Natural killer cell (primary cell): Measurements from ENCODE around the gene CCND3. TPM values are rescaled to one million over a fixed set of nuclear protein-coding genes. Genes with fewer than 3 reads are reported as not detected.

Source experiments
- ATAC-seq, 3 donors: fragments of 150-1000 bp in 2 of 3; fragments of 200-7000 bp in 1 of 3; cut with Tn5 transposase; 1 replicate in 1 of 3; 2 replicates in 2 of 3; pipeline ENCODE4 v1.10.0; 2021; ENCODE audit warnings: mild to moderate bottlenecking in 2 of 3, moderate library complexity in 2 of 3
- DNase-seq, 2 donors: peaks; one replicate each; pipeline versions ENCODE4 v3.0.0 to v3.0.0-alpha.2; 2013 to 2021; ENCODE audit warnings: mixed read lengths in 1 of 2
- H3K27ac ChIP-seq: one replicate; pipeline ENCODE4 v1.5.1; 2013; ENCODE audit warnings: mild to moderate bottlenecking, low read length
- H3K27me3 ChIP-seq: one replicate; pipeline ENCODE4 v1.6.1; 2013; ENCODE audit warnings: low read length; ENCODE audit not compliant: control insufficient read depth, insufficient read depth
- H3K36me3 ChIP-seq: one replicate; pipeline ENCODE4 v1.6.1; 2013; ENCODE audit warnings: low read length; ENCODE audit not compliant: control insufficient read depth, insufficient read depth
- H3K4me1 ChIP-seq: one replicate; pipeline ENCODE4 v1.6.1; 2013; ENCODE audit warnings: low read length; ENCODE audit not compliant: control insufficient read depth, insufficient read depth
- H3K4me3 ChIP-seq: one replicate; pipeline ENCODE4 v1.5.1; 2013; ENCODE audit warnings: low read length
- H3K9me3 ChIP-seq: one replicate; pipeline ENCODE4 v1.6.1; 2013; ENCODE audit warnings: low read length; ENCODE audit not compliant: control insufficient read depth, insufficient read depth
- H3K27ac Mint-ChIP-seq, 2 donors: one replicate each; pipeline ENCODE4 v1.8.0; 2022; ENCODE audit warnings: mild to moderate bottlenecking in 2 of 2, mixed read lengths in 2 of 2, moderate library complexity in 1 of 2
- H3K27me3 Mint-ChIP-seq, 2 donors: one replicate each; pipeline ENCODE4 v1.8.0; 2022; ENCODE audit warnings: low read depth in 2 of 2, mixed read lengths in 2 of 2
- H3K36me3 Mint-ChIP-seq: one replicate; pipeline ENCODE4 v1.8.0; 2022; ENCODE audit warnings: mixed read lengths
- H3K4me1 Mint-ChIP-seq, 2 donors: one replicate each; pipeline ENCODE4 v1.8.0; 2022; ENCODE audit warnings: mixed read lengths in 2 of 2
- H3K4me3 Mint-ChIP-seq: one replicate; pipeline ENCODE4 v1.8.0; 2022; ENCODE audit warnings: mild to moderate bottlenecking, moderate library complexity, mixed read lengths
- H3K9me3 Mint-ChIP-seq, 2 donors: one replicate each; pipeline ENCODE4 v1.8.0; 2022; ENCODE audit warnings: mixed read lengths in 2 of 2
- CTCF ChIP-seq: fragments of 200-600 bp; IDR thresholded peaks from one replicate; pipeline ENCODE4 v1.8.0; 2022; ENCODE audit warnings: antibody characterized with exemption
- WGBS: methylation state at CpG from one replicate; pipeline ENCODE4 v1.1.7; 2013; ENCODE audit warnings: missing lambda C conversion rate; ENCODE audit not compliant: insufficient coverage; 5-methylcytosine and 5-hydroxymethylcytosine counted together
- intact Hi-C: fragments of 100-400 bp; cut with micrococcal nuclease; formaldehyde crosslinking; loops from one replicate; pipeline ENCODE4 v1.14.2; 2022
- total RNA-seq, 4 donors: library from RNA; stranded (reverse); fragments of 120-200 nt in 1 of 4; gene quantifications; one replicate each; pipeline versions ENCODE4 v1.2.3 to v1.2.4, GENCODE V29; 2013 to 2022

The CCND3 gene
- total RNA-seq, 3 donors from 2014 or later (not counting 1 experiment from before 2014, with no cell fraction given): 409 to 438 (median 438) TPM

GRCh38 chr6:41972826-41973225 lies 31.2 kb upstream of the CCND3 start:
- H3K36me3 Mint-ChIP-seq: no peaks in the 10 kb centered on the region
- no peak for DNase-seq
- intact Hi-C loops: loop anchor here (5.0 kb wide), 2 partner anchors 36 to 49 kb away; no protein-coding TSS in a partner anchor
- H3K27ac ChIP-seq: no peak overlapping the region
- peaks cover 8% of the 10 kb centered on the region for H3K36me3 ChIP-seq
- H3K27me3 Mint-ChIP-seq: no peaks in the 10 kb centered on the region
- no peaks in the 10 kb centered on the region for H3K27me3 ChIP-seq
- no peak for ATAC-seq
- no peak overlapping the region for H3K4me3 Mint-ChIP-seq
- H3K4me3 ChIP-seq: no peak overlapping the region
- WGBS: 96% methylated on average over 1 of the region's 2 CpGs
- H3K4me1 ChIP-seq: peaks cover 72% of the 10 kb centered on the region
- no peaks in the 10 kb centered on the region for H3K9me3 Mint-ChIP-seq
- peaks cover 75 to 84% of the 10 kb centered on the region in 2 donors for H3K4me1 Mint-ChIP-seq
- peak overlapping the region; percentile 62 to 69 for H3K27ac Mint-ChIP-seq
- no peak for TF ChIP-seq CTCF
- no peaks in the 10 kb centered on the region for H3K9me3 ChIP-seq

- Mint-ChIP-seq H3K9me3 (no peaks in the 10 kb centered on the region), H3K36me3 (no peaks in the 10 kb centered on the region), H3K4me3 (peak overlapping the region; percentile 67), H3K27me3 (no peaks in the 10 kb centered on the region), H3K27ac (peak overlapping the region; percentile 71 to 89), H3K4me1 (peaks cover 75 to 82% of the 10 kb centered on the region in 2 donors)
- Histone ChIP-seq H3K27ac (peak overlapping the region; percentile 48), H3K9me3 (no peaks in the 10 kb centered on the region), H3K4me1 (peaks cover 64% of the 10 kb centered on the region), H3K4me3 (no peak overlapping the region), H3K27me3 (no peaks in the 10 kb centered on the region), H3K36me3 (peaks cover 10% of the 10 kb centered on the region)
- peak; percentile 28 to 31 for DNase-seq
- ATAC-seq: peak; percentile 76 to 85 (median 84)
- 0% methylated on average over 1 of the region's 4 CpGs for WGBS
- no peak for TF ChIP-seq CTCF
- intact Hi-C loops: loop anchor here (5.0 kb wide), 2 partner anchors 33 to 52 kb away; no protein-coding TSS in a partner anchor
Measured at GRCh38 chr6:41970436-41970846, 28.8 kb upstream of the CCND3 start.

- TF ChIP-seq CTCF: no peak
- peaks cover 66% of the 10 kb centered on the region for H3K4me1 ChIP-seq
- peak overlapping the region; percentile 70 to 73 for H3K27ac Mint-ChIP-seq
- H3K27ac ChIP-seq: no peak overlapping the region
- no peak overlapping the region for H3K4me3 Mint-ChIP-seq
- H3K36me3 Mint-ChIP-seq: no peaks in the 10 kb centered on the region
- intact Hi-C loops: no loop called here
- no peaks in the 10 kb centered on the region for H3K27me3 Mint-ChIP-seq
- WGBS: 79% methylated on average over 7 of the region's 7 CpGs
- no peaks in the 10 kb centered on the region for H3K27me3 ChIP-seq
- no peaks in the 10 kb centered on the region for H3K9me3 ChIP-seq
- H3K9me3 Mint-ChIP-seq: no peaks in the 10 kb centered on the region
- peak in 1 of 3 donors; percentile 49 for ATAC-seq
- H3K36me3 ChIP-seq: peaks cover 15% of the 10 kb centered on the region
- no peak overlapping the region for H3K4me3 ChIP-seq
- DNase-seq: no peak
- H3K4me1 Mint-ChIP-seq: peaks cover 71 to 80% of the 10 kb centered on the region in 2 donors
Measured at GRCh38 chr6:41967312-41968287, 26.0 kb upstream of the CCND3 start.
